Kidney epithelial cell (primary cell): ENCODE data around the gene SHISA3. TPM values are rescaled to one million over a fixed set of nuclear protein-coding genes. Genes with fewer than 3 reads are reported as not detected.
A peak's percentile ranks its signal among the peaks of the same experiment; 100 is the strongest.

Experiments used
- DNase-seq: peaks from one replicate; pipeline ENCODE4 v3.0.0-alpha.2; 2010; ENCODE audit warnings: low read depth
- H3K27me3 ChIP-seq: 2 replicates; pipeline ENCODE4 v1.6.0; 2011; ENCODE audit warnings: low read length; ENCODE audit not compliant: control insufficient read depth, insufficient read depth
- H3K36me3 ChIP-seq: 2 replicates; pipeline ENCODE4 v1.5.1; 2011; ENCODE audit warnings: low read length; ENCODE audit not compliant: control insufficient read depth, insufficient read depth
- H3K4me3 ChIP-seq: 2 replicates; pipeline ENCODE4 v1.5.1; 2011; ENCODE audit warnings: low read depth, mild to moderate bottlenecking, control low read depth, low read length
- CTCF ChIP-seq: IDR thresholded peaks from 2 replicates; pipeline ENCODE4 v1.5.1; 2011; ENCODE audit warnings: mild to moderate bottlenecking, moderate library complexity, low read length, control low read depth, inconsistent platforms; ENCODE audit not compliant: insufficient read depth, poor library complexity, severe bottlenecking
- total RNA-seq: library from RNA; depleted of rRNA; stranded (reverse); fragments of >200 nt; gene quantifications from 2 replicates; pipeline ENCODE4 v1.2.3, GENCODE V29; 2015

Gene SHISA3
- total RNA-seq, 1 donor from 2014 or later, result 0.38 TPM

- TF ChIP-seq CTCF, result no peak
- DNase-seq, result no peak
- H3K36me3 ChIP-seq, result no peaks in the 10 kb centered on the region
- no peak overlapping the region for H3K4me3 ChIP-seq
- H3K27me3 ChIP-seq, result no peaks in the 10 kb centered on the region
Measured at GRCh38 chr4:42416017-42416416, 18.7 kb downstream of the SHISA3 start.

DNA sequence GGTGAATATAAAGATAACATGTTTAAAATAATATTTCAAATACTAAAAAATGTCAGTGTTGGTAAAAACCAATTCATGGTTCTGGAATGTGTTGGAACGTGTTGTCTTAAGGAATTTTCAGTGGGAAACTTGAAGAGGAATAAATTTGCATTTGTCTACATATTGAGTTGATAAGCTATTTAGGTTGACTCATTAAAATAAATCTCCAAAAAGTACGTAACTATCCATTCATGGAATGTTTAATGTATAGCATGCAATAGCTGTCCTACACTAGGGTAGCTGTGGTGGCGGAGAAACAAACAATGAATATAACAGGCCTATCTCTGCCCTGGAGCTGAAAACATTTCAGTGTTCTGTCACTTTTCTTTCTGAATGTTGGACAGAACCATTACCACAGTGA lies 20.3 kb downstream of the SHISA3 start:
- no peak overlapping the region for H3K4me3 ChIP-seq
- TF ChIP-seq CTCF, result no peak
- no peak for DNase-seq
- no peaks in the 10 kb centered on the region for H3K36me3 ChIP-seq
- H3K27me3 ChIP-seq, result no peaks in the 10 kb centered on the region

- Histone ChIP-seq H3K27me3 (no peaks in the 10 kb centered on the region), H3K36me3 (no peaks in the 10 kb centered on the region), H3K4me3 (no peak overlapping the region)
- TF ChIP-seq CTCF, result no peak
- peak; percentile 21 for DNase-seq
Measured at GRCh38 chr4:42420140-42420539, 22.9 kb downstream of the SHISA3 start.

GRCh38 chr4:42425146-42426065 lies 28.1 kb downstream of the SHISA3 start:
- TF ChIP-seq CTCF, result no peak
- no peak for DNase-seq
- Histone ChIP-seq H3K36me3 (no peaks in the 10 kb centered on the region), H3K27me3 (no peaks in the 10 kb centered on the region), H3K4me3 (no peak overlapping the region)

DNA sequence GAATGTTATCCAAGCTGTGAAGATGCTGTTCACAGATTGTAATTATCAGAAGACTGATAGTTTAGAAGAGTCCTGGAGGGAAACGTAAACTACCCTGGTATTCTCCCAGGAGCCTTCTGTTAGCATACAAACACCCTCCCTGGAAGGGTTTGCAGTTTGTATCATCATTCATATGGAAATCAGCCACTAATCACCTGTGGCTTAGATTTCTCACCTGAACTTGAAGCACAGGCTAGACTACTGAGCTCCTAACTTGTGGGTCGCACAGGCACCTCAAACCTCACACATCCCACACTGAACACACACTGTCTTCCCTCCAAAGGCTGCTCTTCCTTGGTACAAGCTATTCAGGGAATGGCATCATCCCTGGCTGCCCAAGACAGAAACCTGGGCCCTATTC lies 30.7 kb downstream of the SHISA3 start:
- H3K4me3 ChIP-seq, result no peak overlapping the region
- DNase-seq, result no peak
- no peaks in the 10 kb centered on the region for H3K27me3 ChIP-seq
- no peak for TF ChIP-seq CTCF
- no peaks in the 10 kb centered on the region for H3K36me3 ChIP-seq
